Measurements from ENCODE around the gene ANKRD40.
"Not testable (repeated sequence)": the region's sequence is repeated elsewhere in the genome, so short reads cannot be mapped to it uniquely, and the experiment has no call there.

Gene ANKRD40

DNA sequence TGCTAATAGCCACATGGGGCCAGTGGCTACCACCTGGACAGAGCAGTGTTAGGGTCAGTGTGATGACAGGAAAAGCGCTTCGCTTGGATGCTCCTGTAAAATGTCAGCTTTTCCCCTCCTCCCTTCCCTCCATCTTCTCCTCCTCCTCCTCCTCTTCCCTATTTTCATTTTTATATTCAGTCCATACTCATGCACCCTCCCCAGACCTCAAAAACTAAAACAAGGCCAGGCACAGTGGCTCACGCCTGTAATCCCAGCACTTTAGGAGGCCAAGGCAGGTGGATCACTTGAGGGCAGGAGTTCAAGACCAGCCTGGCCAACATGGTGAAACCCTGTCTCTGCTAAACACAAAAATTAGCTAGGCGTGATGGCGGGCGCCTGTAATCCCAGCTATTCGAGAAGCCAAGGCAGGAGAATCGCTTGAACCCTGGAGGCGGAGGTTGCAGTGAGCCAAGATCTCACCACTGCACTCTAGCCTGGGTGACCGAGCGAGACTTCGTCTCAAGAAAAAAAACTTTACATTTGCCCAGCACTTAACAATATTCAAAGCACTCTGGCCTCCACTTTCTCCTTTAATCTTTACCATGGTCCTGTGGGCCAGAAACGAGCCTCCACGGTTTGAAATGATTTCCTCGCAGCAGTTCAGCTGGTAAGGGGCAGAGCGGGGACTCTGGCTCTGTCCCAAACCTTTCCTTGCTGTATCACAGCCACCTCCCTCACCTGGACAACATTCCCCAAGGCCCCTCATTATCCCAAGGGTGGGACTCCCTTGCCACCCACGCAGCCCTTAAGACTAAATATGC lies 21.8 kb downstream of the ANKRD40 start:
- DNase-seq, result no peak

GRCh38 chr17:50685334-50685665 lies 22.4 kb downstream of the ANKRD40 start:
- DNase-seq, result no peak

DNA sequence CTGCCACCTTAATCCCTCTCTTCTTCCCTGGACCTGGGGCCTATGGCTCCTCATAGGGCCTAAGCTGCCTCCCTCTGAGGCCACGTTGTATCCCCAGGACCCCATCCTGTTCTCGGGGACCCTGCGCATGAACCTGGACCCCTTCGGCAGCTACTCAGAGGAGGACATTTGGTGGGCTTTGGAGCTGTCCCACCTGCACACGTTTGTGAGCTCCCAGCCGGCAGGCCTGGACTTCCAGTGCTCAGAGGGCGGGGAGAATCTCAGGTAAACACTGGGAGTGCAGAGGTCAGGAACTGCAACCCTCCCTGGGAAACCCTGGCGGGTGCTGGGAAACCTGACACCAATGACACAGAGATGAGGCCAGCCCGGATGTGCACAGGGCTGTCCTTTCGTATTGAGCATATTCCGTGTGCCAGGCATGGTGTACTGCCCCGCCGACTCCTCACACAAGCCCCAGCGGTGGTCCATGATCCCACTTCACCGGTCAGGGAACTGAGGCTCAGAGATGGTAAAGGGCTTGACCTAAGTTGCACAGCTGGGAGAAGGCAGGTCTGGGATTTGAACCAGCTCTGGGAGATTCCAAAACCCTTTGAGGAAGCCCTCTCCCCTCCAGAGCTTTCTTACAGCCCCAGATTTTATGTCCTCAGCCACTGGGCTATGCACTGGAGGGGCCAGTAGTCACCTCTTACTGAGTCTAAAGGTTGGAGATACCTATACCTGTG lies 22.9 kb downstream of the ANKRD40 start:
- no peak for DNase-seq

DNA sequence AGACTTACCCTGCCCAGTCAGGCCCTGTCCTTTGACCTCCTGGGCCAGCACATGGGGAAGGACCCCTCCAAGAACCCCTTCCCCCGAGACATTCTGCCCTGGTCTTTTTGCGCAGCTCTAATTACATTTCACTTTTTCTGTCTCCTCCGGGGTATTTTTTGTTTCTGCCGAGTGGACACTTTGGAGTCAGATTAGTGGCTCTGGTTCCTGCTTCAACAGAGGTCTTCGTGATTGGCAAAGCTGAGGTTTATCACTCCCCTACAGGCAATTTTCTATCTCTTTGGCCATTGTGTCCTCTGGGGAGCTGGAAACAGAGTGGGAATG lies 23.5 kb downstream of the ANKRD40 start:
- no peak for DNase-seq

- no peak for DNase-seq
Measured at GRCh38 chr17:50683434-50684287, 24.1 kb downstream of the ANKRD40 start.

GRCh38 chr17:50682938-50683337 lies 24.8 kb downstream of the ANKRD40 start:
- DNase-seq, result no peak

DNA sequence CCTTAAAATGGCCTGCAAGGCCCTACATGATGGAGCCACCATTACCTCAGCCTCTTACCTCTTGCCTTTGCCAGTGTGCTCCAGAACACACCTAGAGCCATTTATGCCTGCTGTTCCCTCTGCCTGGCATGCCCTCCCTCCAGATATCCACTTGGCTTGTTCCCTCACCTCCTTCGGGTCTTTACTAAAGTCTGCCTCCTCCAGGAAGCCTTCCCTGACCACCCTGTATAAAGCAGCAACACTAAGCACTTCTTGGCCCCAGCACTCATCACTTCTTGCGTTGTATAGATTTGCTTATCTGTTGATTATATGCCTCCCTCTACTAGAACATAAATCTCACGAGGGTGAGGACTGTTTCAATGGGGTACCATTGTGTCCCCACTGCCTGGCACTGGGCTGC lies 25.3 kb downstream of the ANKRD40 start:
- no peak for DNase-seq

GRCh38 chr17:50681263-50682200 lies 26.2 kb downstream of the ANKRD40 start:
- DNase-seq, result no peak

GRCh38 chr17:50680543-50681262 lies 27.0 kb downstream of the ANKRD40 start:
- not testable (repeated sequence) for DNase-seq

- DNase-seq, result no peak
Measured at GRCh38 chr17:50680126-50680525, 27.6 kb downstream of the ANKRD40 start.

DNA sequence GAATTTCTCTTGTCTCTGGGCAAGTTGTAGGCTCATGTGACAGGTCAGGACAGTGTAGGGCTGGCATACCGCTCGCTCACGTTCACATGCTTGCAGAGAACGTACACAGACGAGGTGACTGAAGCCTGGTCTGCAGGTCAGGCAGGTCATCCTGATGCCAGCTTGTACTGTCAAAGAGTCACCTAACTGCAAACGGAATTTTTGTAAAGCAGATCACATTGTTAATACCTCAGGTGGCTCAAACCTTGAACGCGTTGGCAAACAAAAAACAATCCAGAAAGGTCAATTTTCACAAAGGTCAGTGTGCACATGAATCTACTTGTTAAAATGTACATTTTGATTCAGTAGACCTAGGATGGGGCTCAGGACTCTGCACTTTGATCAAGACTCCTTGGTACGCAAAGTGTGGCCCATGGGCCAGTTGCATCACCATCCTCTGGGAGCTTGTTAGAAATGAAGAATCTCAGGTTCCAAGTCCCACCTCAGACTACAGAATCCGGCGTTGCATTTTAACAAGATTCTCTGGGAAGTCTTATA lies 28.6 kb downstream of the ANKRD40 start:
- DNase-seq, result no peak

- no peak for DNase-seq
Measured at GRCh38 chr17:50677851-50678375, 29.8 kb downstream of the ANKRD40 start.

GRCh38 chr17:50676065-50676975 lies 31.4 kb downstream of the ANKRD40 start:
- no peak for DNase-seq

DNA sequence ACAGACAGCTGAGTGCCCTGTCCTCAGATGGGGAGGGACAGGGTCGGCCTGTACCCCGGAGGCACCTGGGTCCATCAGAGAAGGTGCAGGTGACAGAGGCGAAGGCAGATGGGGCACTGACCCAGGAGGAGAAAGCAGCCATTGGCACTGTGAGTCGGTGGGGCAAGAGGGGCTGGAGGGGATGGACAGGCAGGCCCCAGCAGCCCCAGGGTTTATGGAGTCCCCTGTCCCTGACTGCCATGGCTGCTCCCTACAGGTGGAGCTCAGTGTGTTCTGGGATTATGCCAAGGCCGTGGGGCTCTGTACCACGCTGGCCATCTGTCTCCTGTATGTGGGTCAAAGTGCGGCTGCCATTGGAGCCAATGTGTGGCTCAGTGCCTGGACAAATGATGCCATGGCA lies 32.1 kb downstream of the ANKRD40 start:
- no peak for DNase-seq

GRCh38 chr17:50675190-50675589 lies 32.5 kb downstream of the ANKRD40 start:
- DNase-seq, result no peak

DNA sequence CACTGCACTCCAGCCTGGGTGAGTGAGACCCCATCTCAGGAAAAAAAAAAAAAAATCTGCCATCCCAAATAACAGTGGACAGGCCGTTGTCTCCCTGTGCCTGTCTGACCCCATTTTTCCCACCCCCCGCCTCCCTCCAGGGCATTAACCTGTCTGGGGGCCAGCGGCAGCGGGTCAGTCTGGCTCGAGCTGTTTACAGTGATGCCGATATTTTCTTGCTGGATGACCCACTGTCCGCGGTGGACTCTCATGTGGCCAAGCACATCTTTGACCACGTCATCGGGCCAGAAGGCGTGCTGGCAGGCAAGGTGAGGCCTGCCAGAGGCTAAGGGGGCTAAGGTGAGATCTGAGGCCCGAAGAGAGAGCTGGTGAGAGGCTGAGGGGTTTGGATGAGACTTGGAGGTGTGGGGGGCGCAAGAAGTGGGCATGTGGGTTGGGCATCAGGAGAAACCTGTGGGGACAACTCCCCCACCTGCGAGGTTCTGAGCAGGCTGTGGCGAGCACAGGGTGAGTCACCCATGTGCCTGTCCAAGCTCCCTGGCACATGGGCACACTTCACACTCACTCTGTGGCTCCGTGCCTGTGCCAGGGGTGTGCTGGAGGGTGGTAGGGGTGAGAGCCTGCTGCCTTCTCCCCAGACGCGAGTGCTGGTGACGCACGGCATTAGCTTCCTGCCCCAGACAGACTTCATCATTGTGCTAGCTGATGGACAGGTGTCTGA lies 34.7 kb downstream of the ANKRD40 start:
- DNase-seq, result no peak

DNA sequence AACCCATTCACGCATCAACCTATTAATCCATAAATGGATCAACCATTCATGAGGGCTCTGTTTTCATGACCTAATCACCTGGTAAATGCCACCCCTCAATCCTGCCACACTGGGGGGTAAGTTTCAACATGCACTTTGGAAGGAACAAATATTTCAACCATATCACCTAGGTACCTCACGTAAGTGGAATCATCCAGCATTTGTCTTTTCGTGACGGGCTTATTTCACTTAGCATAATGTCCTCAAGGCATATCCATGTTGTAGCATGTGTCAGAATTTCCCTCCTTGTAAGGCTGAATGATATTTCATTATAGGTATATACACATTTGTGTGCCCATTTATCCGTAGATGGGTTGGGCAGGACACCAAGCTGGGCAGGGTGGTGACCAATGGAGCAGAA lies 35.6 kb downstream of the ANKRD40 start:
- no peak for DNase-seq

DNA sequence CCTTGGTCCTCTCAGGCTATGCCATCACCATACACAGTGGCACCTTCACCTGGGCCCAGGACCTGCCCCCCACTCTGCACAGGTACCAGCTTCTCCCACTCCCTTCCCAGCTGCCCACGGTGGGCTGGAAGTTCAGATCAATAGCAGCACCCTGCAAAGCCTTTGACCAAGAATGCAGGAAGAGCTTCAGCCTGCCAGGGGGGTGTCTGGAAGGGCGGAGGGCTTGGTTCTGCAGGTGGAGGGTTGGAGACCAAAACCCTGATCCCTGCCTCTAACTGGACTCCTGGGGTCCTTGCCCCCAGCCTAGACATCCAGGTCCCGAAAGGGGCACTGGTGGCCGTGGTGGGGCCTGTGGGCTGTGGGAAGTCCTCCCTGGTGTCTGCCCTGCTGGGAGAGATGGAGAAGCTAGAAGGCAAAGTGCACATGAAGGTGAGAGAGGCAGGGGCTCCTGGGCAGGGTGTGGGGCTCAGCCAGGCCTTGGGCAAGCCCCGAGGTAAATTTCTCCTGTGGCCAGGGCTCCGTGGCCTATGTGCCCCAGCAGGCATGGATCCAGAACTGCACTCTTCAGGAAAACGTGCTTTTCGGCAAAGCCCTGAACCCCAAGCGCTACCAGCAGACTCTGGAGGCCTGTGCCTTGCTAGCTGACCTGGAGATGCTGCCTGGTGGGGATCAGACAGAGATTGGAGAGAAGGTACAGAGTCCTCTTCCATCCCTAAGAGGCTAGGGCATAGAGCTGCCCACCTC lies 38.7 kb downstream of the ANKRD40 start:
- DNase-seq, result no peak

Data from CD4-positive, alpha-beta T cell treated with Interleukin-6 for 4 hours (primary cell).